ENCODE results near the gene SF3B2.

DNA sequence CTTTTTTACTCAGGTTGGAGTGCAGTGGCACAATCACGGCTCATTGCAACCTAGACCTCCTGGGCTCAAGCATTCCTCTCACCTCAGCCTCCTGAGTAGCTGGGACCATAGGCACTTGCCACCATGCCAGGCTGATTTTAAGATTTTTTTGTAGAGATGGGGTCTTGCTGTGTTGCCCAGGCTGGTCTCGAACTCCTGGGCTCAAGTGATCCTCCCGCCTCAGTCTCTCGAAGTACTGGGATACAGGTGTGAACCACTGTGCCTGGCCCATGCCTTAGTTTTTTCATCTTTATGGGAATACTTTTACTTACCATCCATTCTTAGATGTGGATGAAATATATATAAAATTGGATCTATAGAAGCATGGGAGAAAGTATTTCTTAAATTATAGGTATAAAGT, 23.1 kb downstream of the SF3B2 start:
- TF ChIP-seq YY1 (IDR thresholded peaks at IDR 0.05; ENCODE audit: insufficient read depth, insufficient read length), result no peak
- TF ChIP-seq ZNF274 (IDR thresholded peaks at IDR 0.05; ENCODE audit: low read depth, low read length), result no peak

All from NT2/D1 (cell line).